A549 (cell line): ENCODE data around the gene TRERF1. TPM values are rescaled to one million over a fixed set of nuclear protein-coding genes. Genes with fewer than 3 reads are reported as not detected.

Experiments used
- ATAC-seq, 2 experiments: fragments of 200-7000 bp in 1 of 2; fragments of >200 bp in 1 of 2; cut with Nextera tagmentation in 1 of 2; cut with Tn5 transposase in 1 of 2; 3 replicates each; pipeline versions ENCODE4 v1.8.0 to v1.9.1; 2018 to 2020; ENCODE audit warnings: mild to moderate bottlenecking in 1 of 2, moderate library complexity in 1 of 2
- CTCF ChIA-PET: fragments of 300-600 bp; sonication (Branson Sonifier 250); formaldehyde crosslinking; extraction: SDS; loops from one replicate; lab custom pipeline; 2021; ENCODE audit warnings: antibody characterized with exemption, inconsistent platforms; lab: Yijun Ruan, JAX
- POLR2A ChIA-PET: fragments of 350-600 bp; formaldehyde crosslinking; extraction: SDS; loops from one replicate; lab custom pipeline; 2021; ENCODE audit warnings: antibody characterized with exemption, inconsistent platforms; lab: Yijun Ruan, JAX
- DNase-seq, 2 experiments: peaks; one replicate each; pipeline versions ENCODE4 v3.0.0 to v3.0.0-alpha.2; 2011 to 2016; ENCODE audit warnings: low read depth in 1 of 2, low spot score in 1 of 2
- FAIRE-seq: peaks from 2 replicates; lab custom pipeline; 2011; peaks lifted over from hg19 to GRCh38; lab: Jason Lieb, UNC
- H3K27ac ChIP-seq, 2 experiments: fragments of >200 bp; sonication (Bioruptor Twin); formaldehyde crosslinking; 3 replicates each; pipeline ENCODE4 v1.5.1; 2016 to 2017
- H3K4me1 ChIP-seq: fragments of >200 bp; sonication (Bioruptor Twin); formaldehyde crosslinking; 3 replicates; pipeline ENCODE4 v1.6.1; 2016
- H3K4me2 ChIP-seq: fragments of >200 bp; sonication (Bioruptor Twin); formaldehyde crosslinking; 3 replicates; pipeline ENCODE4 v1.6.1; 2016
- H3K4me3 ChIP-seq: fragments of >200 bp; sonication (Bioruptor Twin); formaldehyde crosslinking; 3 replicates; pipeline ENCODE4 v1.5.1; 2016
- H3K9me3 ChIP-seq: fragments of >200 bp; sonication (Bioruptor Twin); formaldehyde crosslinking; 3 replicates; pipeline ENCODE4 v1.6.1; 2016
- BHLHE40 ChIP-seq: IDR thresholded peaks from 2 replicates; pipeline ENCODE4 v1.6.1; 2012; ENCODE audit warnings: low read depth, low read length, inconsistent platforms
- CHD2 ChIP-seq: fragments of 150-350 bp; IDR thresholded peaks from 2 replicates; pipeline ENCODE4 v1.6.1; 2014; ENCODE audit warnings: low read length; ENCODE audit not compliant: partially characterized antibody
- CHD4 ChIP-seq: fragments of 200-600 bp; sonication (generic); IDR thresholded peaks from 2 replicates; pipeline ENCODE4 v1.6.1; 2016; ENCODE audit warnings: antibody characterized with exemption, mild to moderate bottlenecking, borderline replicate concordance
- ESRRA ChIP-seq: fragments of 150-350 bp; IDR thresholded peaks from 2 replicates; pipeline ENCODE4 v1.6.1; 2014; ENCODE audit warnings: mild to moderate bottlenecking, low read length, borderline replicate concordance
- FOSB ChIP-seq: fragments of 250-450 bp; sonication (Bioruptor Pico); IDR thresholded peaks from 2 replicates; pipeline ENCODE4 v1.5.0; 2020; ENCODE audit warnings: mild to moderate bottlenecking, moderate library complexity
- GATA3 ChIP-seq: IDR thresholded peaks from 2 replicates; pipeline ENCODE4 v1.6.1; 2012; ENCODE audit warnings: borderline replicate concordance
- HDAC2 ChIP-seq: fragments of 200-600 bp; sonication (generic); IDR thresholded peaks from 2 replicates; pipeline ENCODE4 v1.6.1; 2016
- HEYL ChIP-seq: fragments of 250-450 bp; sonication (Bioruptor Pico); IDR thresholded peaks from 2 replicates; pipeline ENCODE4 v1.8.0; 2021; ENCODE audit warnings: mild to moderate bottlenecking, moderate library complexity
- HOXB13 ChIP-seq: fragments of 250-450 bp; sonication (Bioruptor Pico); IDR thresholded peaks from 2 replicates; pipeline ENCODE4 v1.5.0; 2020; ENCODE audit warnings: low read depth, mild to moderate bottlenecking, moderate library complexity
- JUNB ChIP-seq: fragments of >200 bp; sonication (Bioruptor Twin); formaldehyde crosslinking; IDR thresholded peaks from 2 replicates; pipeline ENCODE4 v1.6.1; 2016
- KDM5A ChIP-seq: fragments of 200-600 bp; sonication (generic); IDR thresholded peaks from 2 replicates; pipeline ENCODE4 v1.6.1; 2016; ENCODE audit warnings: antibody characterized with exemption, mild to moderate bottlenecking
- MAFK ChIP-seq: fragments of 450-650 bp; IDR thresholded peaks from 2 replicates; pipeline ENCODE4 v1.6.1; 2014; ENCODE audit not compliant: partially characterized antibody
- NFE2L2 ChIP-seq: fragments of 150-350 bp; conservative IDR thresholded peaks from 2 replicates; pipeline ENCODE4 v1.6.1; 2014; ENCODE audit warnings: low read length
- PHF8 ChIP-seq: fragments of 200-600 bp; sonication (generic); IDR thresholded peaks from 2 replicates; pipeline ENCODE4 v1.6.1; 2016; ENCODE audit warnings: low read depth, mild to moderate bottlenecking, antibody characterized with exemption, moderate library complexity, borderline replicate concordance
- POLR2A ChIP-seq: IDR thresholded peaks from 2 replicates; pipeline ENCODE4 v1.6.1; 2012; ENCODE audit warnings: mild to moderate bottlenecking, low read length
- RCOR1 ChIP-seq: fragments of 150-350 bp; IDR thresholded peaks from 2 replicates; pipeline ENCODE4 v1.6.1; 2014; ENCODE audit warnings: antibody characterized with exemption, low read length, low read depth
- RFX5 ChIP-seq: fragments of 450-650 bp; IDR thresholded peaks from 2 replicates; pipeline ENCODE4 v1.7.1; 2014; ENCODE audit warnings: antibody characterized with exemption, mild to moderate bottlenecking, moderate library complexity
- RNF2 ChIP-seq: fragments of 200-600 bp; sonication (generic); IDR thresholded peaks from 2 replicates; pipeline ENCODE4 v1.6.1; 2016; ENCODE audit warnings: low read depth, mild to moderate bottlenecking, antibody characterized with exemption, moderate library complexity, borderline replicate concordance
- WGBS: methylation state at CpG from one replicate; pipeline ENCODE4 v1.1.6; 2017; ENCODE audit errors: missing lambda C conversion rate; 5-methylcytosine and 5-hydroxymethylcytosine counted together
- polyA plus RNA-seq, 4 experiments: library from polyadenylated mRNA; depleted of rRNA in 3 of 4; stranded (reverse); fragments of >200 nt; fragmentation: RNase III in 1 of 4; extraction: RNeasy Plus Mini Kit Qiagen cat#74134 plus additional on column Dnase treatment in 1 of 4; gene quantifications; 2 replicates in 3 of 4; 3 replicates in 1 of 4; pipeline ENCODE4 v1.2.3, GENCODE V29; 2011 to 2017
- TF ChIP-seq, protein P1 (sequence below): fragments of >200 bp; sonication (Bioruptor Twin); formaldehyde crosslinking; IDR thresholded peaks from 2 replicates; pipeline ENCODE4 v1.6.1; 2016
- TF ChIP-seq, protein P2 (sequence below): IDR thresholded peaks from 2 replicates; pipeline ENCODE4 v1.6.1; 2012; ENCODE audit warnings: low read depth, borderline replicate concordance
- TF ChIP-seq, protein P3 (sequence below): fragments of 200-600 bp; sonication (generic); IDR thresholded peaks from 2 replicates; pipeline ENCODE4 v1.6.1; 2016; ENCODE audit warnings: antibody characterized with exemption, mild to moderate bottlenecking, moderate library complexity
- TF ChIP-seq, protein P4 (sequence below): IDR thresholded peaks from 2 replicates; pipeline ENCODE4 v1.6.1; 2012

Gene TRERF1
- polyA plus RNA-seq, 2 of the 4 experiments (the other 2 are of a cell fraction) = 2.4 to 3.5 TPM

DNA sequence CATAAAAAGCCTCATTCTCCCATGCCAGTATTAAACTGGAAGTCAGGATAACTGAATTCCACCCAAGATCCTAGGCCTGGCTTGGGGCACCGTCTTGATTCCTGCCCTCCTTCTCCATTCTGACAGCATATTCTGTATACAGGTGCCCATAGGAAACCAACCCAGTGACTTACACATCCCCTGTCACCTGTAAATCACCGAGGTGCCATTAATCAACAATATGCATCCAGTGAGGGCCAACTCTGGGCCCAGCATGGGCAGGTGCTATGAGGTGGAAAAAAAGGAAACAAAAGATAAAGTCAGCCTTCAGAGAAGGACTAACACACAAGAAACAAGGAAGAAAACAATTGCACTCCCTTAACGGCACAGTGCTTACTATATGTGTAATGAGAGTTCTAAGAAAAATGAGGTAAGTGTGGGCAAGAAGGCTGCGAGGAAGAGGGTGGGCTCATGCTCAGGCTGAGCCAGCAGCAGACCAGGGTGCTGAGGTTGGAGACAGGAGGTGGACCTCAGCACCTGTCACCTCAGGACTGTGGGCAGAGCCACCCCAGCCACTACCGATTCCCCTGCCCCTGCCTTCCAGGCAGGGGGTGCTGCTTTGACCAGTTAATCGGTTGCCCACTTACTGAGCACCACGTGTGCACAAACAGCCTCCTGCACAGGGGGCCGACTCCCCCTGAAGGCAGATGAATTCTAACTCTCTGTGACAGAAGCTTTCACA, 105.9 kb downstream of the TRERF1 start:
- H3K27ac ChIP-seq = no peak overlapping the region
- 83% methylated on average over 8 of the region's 8 CpGs for WGBS
- ATAC-seq (no peak), FAIRE-seq (no peak), DNase-seq (no peak)
- ChIA-PET CTCF (no interaction called here), POLR2A (no interaction called here)
- H3K4me3 ChIP-seq = no peak overlapping the region
- H3K4me1 ChIP-seq = no peaks in the 10 kb centered on the region
- no peak for TF ChIP-seq RFX5
- no peak for TF ChIP-seq JUNB
- no peak for TF ChIP-seq CHD4
- no peak for TF ChIP-seq RCOR1
- no peak for TF ChIP-seq CHD2
- no peak for TF ChIP-seq NFE2L2
- no peak for TF ChIP-seq POLR2A
- no peak for TF ChIP-seq MAFK
- TF ChIP-seq, protein P1, sequence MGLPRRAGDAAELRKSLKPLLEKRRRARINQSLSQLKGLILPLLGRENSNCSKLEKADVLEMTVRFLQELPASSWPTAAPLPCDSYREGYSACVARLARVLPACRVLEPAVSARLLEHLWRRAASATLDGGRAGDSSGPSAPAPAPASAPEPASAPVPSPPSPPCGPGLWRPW = no peak
- no peak for TF ChIP-seq GATA3
- TF ChIP-seq ESRRA = no peak
- TF ChIP-seq FOSB (CRISPR knock-in tag) = no peak
- TF ChIP-seq RNF2 = no peak
- no peak for TF ChIP-seq BHLHE40
- TF ChIP-seq HDAC2 = no peak
- TF ChIP-seq HEYL = no peak
- TF ChIP-seq KDM5A = no peak
- no peak for TF ChIP-seq PHF8
- TF ChIP-seq, protein P2, sequence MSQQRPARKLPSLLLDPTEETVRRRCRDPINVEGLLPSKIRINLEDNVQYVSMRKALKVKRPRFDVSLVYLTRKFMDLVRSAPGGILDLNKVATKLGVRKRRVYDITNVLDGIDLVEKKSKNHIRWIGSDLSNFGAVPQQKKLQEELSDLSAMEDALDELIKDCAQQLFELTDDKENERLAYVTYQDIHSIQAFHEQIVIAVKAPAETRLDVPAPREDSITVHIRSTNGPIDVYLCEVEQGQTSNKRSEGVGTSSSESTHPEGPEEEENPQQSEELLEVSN = no peak
- no peak for TF ChIP-seq HOXB13 (CRISPR knock-in tag)
- H3K4me2 ChIP-seq = no peak overlapping the region
- H3K9me3 ChIP-seq = no peaks in the 10 kb centered on the region

DNA sequence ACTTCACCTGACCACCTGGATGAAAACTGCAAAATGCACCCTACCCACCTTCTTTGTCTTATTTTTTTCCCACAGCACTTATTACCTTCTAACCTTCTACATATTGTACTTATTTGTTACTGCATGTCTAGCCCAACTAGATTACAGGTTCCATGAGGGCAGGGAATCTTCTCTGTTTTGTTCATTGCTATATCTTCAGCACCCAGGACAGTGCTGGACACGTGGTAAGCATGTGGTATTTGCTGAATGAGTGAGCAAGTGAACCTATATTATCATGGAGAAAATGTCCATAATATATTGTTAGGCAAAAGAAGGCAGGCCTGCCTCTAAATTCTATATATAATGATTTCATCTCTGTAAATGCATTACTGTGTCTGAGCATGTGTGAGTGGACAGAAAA, 107.0 kb downstream of the TRERF1 start:
- TF ChIP-seq, protein P3, sequence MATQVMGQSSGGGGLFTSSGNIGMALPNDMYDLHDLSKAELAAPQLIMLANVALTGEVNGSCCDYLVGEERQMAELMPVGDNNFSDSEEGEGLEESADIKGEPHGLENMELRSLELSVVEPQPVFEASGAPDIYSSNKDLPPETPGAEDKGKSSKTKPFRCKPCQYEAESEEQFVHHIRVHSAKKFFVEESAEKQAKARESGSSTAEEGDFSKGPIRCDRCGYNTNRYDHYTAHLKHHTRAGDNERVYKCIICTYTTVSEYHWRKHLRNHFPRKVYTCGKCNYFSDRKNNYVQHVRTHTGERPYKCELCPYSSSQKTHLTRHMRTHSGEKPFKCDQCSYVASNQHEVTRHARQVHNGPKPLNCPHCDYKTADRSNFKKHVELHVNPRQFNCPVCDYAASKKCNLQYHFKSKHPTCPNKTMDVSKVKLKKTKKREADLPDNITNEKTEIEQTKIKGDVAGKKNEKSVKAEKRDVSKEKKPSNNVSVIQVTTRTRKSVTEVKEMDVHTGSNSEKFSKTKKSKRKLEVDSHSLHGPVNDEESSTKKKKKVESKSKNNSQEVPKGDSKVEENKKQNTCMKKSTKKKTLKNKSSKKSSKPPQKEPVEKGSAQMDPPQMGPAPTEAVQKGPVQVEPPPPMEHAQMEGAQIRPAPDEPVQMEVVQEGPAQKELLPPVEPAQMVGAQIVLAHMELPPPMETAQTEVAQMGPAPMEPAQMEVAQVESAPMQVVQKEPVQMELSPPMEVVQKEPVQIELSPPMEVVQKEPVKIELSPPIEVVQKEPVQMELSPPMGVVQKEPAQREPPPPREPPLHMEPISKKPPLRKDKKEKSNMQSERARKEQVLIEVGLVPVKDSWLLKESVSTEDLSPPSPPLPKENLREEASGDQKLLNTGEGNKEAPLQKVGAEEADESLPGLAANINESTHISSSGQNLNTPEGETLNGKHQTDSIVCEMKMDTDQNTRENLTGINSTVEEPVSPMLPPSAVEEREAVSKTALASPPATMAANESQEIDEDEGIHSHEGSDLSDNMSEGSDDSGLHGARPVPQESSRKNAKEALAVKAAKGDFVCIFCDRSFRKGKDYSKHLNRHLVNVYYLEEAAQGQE = peak; percentile 50; the same call in 1 of the 2 replicates
- TF ChIP-seq, protein P4, sequence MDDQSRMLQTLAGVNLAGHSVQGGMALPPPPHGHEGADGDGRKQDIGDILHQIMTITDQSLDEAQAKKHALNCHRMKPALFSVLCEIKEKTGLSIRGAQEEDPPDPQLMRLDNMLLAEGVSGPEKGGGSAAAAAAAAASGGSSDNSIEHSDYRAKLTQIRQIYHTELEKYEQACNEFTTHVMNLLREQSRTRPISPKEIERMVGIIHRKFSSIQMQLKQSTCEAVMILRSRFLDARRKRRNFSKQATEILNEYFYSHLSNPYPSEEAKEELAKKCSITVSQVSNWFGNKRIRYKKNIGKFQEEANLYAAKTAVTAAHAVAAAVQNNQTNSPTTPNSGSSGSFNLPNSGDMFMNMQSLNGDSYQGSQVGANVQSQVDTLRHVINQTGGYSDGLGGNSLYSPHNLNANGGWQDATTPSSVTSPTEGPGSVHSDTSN = no peak
- Histone ChIP-seq H3K4me1 (peaks cover 8% of the 10 kb centered on the region), H3K9me3 (no peaks in the 10 kb centered on the region), H3K4me2 (no peak overlapping the region), H3K27ac (no peak overlapping the region), H3K4me3 (no peak overlapping the region)
- POLR2A ChIA-PET = no interaction called here
- no peak for DNase-seq
- no peak for FAIRE-seq
- CTCF ChIA-PET = no interaction called here
- 69% methylated on average over 1 of the region's 1 CpG for WGBS
- ATAC-seq = no peak
